HG03571 (cell line): ENCODE measurements around the gene SOST.

Experiments used
- ATAC-seq: cut with Tn5 transposase; IDR thresholded peaks from one replicate; pipeline ENCODE4 v1.9.1; 2021; ENCODE audit not compliant: unreplicated experiment

Gene SOST

GRCh38 chr17:43745541-43745940, 13.1 kb downstream of the SOST start:
- ATAC-seq = no peak

- ATAC-seq = no peak
These were observed 17.0 kb downstream of the SOST start for GRCh38 chr17:43741636-43742035.

- ATAC-seq = no peak
These were observed 18.1 kb downstream of the SOST start for GRCh38 chr17:43740541-43740940.

- ATAC-seq = no peak
These were observed 20.9 kb downstream of the SOST start for GRCh38 chr17:43737722-43738121.

GRCh38 chr17:43736389-43736788, 22.2 kb downstream of the SOST start:
- ATAC-seq = no peak

GRCh38 chr17:43734376-43734775, 24.2 kb downstream of the SOST start:
- ATAC-seq = no peak

GRCh38 chr17:43733956-43734355, 24.6 kb downstream of the SOST start:
- ATAC-seq = no peak

GRCh38 chr17:43732958-43733357, 25.6 kb downstream of the SOST start:
- no peak for ATAC-seq

- ATAC-seq = no peak
These were observed 30.5 kb downstream of the SOST start for GRCh38 chr17:43728081-43728480.

- ATAC-seq = no peak
These were observed 34.8 kb downstream of the SOST start for GRCh38 chr17:43723697-43724359.

GRCh38 chr17:43722870-43723665, 35.5 kb downstream of the SOST start:
- no peak for ATAC-seq

GRCh38 chr17:43722269-43722619, 36.3 kb downstream of the SOST start:
- ATAC-seq = no peak

GRCh38 chr17:43721537-43722268, 36.9 kb downstream of the SOST start:
- no peak for ATAC-seq

GRCh38 chr17:43720311-43721060, 38.1 kb downstream of the SOST start:
- no peak for ATAC-seq

GRCh38 chr17:43719578-43719977, 39.0 kb downstream of the SOST start:
- no peak for ATAC-seq

GRCh38 chr17:43718544-43718943, 40.0 kb downstream of the SOST start:
- ATAC-seq = no peak

- no peak for ATAC-seq
These were observed 40.7 kb downstream of the SOST start for GRCh38 chr17:43717913-43718312.

- no peak for ATAC-seq
These were observed 44.0 kb downstream of the SOST start for GRCh38 chr17:43714465-43715149.

GRCh38 chr17:43713494-43714162, 45.0 kb downstream of the SOST start:
- no peak for ATAC-seq

- ATAC-seq = no peak
These were observed 46.2 kb downstream of the SOST start for GRCh38 chr17:43712397-43712796.
